Measurements from ENCODE around the gene ADGRG3. TPM values are rescaled to one million over a fixed set of nuclear protein-coding genes. Genes with fewer than 3 reads are reported as not detected.

ADGRG3 gene
- total and polyA plus RNA-seq, 9 of the 15 experiments (the other 6 are each of a cell fraction or from before 2014, with no cell fraction given) = 0.09 to 0.52 (median 0.14) TPM; not detected in 3

DNA sequence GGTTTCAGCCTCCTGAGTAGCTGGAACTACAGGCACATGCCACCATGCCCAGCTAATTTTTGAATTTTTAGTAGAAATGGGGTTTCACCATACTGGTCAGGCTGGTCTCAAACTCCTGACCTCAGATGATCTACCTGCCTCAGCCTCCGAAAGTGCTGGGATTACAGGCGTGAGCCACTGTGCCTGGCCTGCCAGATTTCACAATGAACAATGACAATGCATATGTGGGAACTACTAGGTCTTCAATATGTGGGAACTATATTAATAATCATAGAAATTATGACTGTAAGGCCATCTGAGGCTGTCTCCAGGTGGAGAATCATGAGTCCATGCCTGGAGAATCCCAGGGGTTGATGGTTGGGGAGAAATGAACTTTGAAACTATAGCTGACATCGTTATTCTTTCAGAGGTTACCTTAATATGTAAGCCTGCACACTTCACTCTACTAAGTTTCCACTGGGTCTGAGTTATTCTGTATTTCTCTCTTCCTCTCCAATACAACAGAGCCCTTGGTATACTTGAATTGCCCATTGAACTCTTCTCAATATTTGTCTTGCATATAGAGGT is 19.3 kb downstream of the ADGRG3 start (continued):
- TF ChIP-seq, protein P1, sequence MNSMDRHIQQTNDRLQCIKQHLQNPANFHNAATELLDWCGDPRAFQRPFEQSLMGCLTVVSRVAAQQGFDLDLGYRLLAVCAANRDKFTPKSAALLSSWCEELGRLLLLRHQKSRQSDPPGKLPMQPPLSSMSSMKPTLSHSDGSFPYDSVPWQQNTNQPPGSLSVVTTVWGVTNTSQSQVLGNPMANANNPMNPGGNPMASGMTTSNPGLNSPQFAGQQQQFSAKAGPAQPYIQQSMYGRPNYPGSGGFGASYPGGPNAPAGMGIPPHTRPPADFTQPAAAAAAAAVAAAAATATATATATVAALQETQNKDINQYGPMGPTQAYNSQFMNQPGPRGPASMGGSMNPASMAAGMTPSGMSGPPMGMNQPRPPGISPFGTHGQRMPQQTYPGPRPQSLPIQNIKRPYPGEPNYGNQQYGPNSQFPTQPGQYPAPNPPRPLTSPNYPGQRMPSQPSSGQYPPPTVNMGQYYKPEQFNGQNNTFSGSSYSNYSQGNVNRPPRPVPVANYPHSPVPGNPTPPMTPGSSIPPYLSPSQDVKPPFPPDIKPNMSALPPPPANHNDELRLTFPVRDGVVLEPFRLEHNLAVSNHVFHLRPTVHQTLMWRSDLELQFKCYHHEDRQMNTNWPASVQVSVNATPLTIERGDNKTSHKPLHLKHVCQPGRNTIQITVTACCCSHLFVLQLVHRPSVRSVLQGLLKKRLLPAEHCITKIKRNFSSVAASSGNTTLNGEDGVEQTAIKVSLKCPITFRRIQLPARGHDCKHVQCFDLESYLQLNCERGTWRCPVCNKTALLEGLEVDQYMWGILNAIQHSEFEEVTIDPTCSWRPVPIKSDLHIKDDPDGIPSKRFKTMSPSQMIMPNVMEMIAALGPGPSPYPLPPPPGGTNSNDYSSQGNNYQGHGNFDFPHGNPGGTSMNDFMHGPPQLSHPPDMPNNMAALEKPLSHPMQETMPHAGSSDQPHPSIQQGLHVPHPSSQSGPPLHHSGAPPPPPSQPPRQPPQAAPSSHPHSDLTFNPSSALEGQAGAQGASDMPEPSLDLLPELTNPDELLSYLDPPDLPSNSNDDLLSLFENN (IDR thresholded peaks at IDR 0.05; ENCODE audit: low read depth in 2 of 2, low read length in 2 of 2) = no peak
- no peak for TF ChIP-seq ZNF79 (CRISPR knock-in tag; IDR thresholded peaks at IDR 0.05; ENCODE audit: low read depth)
- TF ChIP-seq MAFK (IDR thresholded peaks at IDR 0.05; ENCODE audit: low read length) = 0 out of 2 replicates have a peak, but pooled peaks have one; percentile 19
- peak; percentile 61 for TF ChIP-seq SMARCA4 (IDR thresholded peaks at IDR 0.05)
- no peak for TF ChIP-seq ZNF551 (CRISPR knock-in tag; IDR thresholded peaks at IDR 0.05)
- peak; percentile 94 for TF ChIP-seq CEBPB (tag; IDR thresholded peaks at IDR 0.05)
- TF ChIP-seq NFE2L1 (tag; IDR thresholded peaks at IDR 0.05; ENCODE audit: borderline replicate concordance, low read depth) = peak; percentile 52
- TF ChIP-seq ZNF668 (CRISPR knock-in tag; IDR thresholded peaks at IDR 0.05) = 0 out of 2 replicates have a peak, but pooled peaks have one; percentile 27
- TF ChIP-seq SMARCE1 (IDR thresholded peaks at IDR 0.05) = 0 out of 2 replicates have a peak, but pooled peaks have one; percentile 20
- peak; percentile 68; the same call in 1 of the 2 replicates for TF ChIP-seq CEBPG (CRISPR knock-in tag; IDR thresholded peaks at IDR 0.05)
- TF ChIP-seq CEBPG (tag; conservative IDR thresholded peaks at IDR 0.05 in 1 of 2, IDR thresholded peaks at IDR 0.05 in 1 of 2) = peak in 1 of 2 experiments; percentile 75; a peak in 2 of 4 replicates
- 0 out of 2 replicates have a peak, but pooled peaks have one; percentile 6 for TF ChIP-seq SMAD4 (CRISPR knock-in tag; conservative IDR thresholded peaks at IDR 0.05)
- peak in 1 of 2 experiments; percentile 66; a peak in 2 of 4 replicates for TF ChIP-seq TRIM24 (IDR thresholded peaks at IDR 0.05)
- TF ChIP-seq, protein P2, sequence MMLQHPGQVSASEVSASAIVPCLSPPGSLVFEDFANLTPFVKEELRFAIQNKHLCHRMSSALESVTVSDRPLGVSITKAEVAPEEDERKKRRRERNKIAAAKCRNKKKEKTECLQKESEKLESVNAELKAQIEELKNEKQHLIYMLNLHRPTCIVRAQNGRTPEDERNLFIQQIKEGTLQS (IDR thresholded peaks at IDR 0.05) = peak; percentile 13; the same call in 1 of the 2 replicates
- TF ChIP-seq, protein P2 (CRISPR knock-in tag; conservative IDR thresholded peaks at IDR 0.05) = no peak
- peak; percentile 85 for TF ChIP-seq NFE2 (IDR thresholded peaks at IDR 0.05; ENCODE audit: low read depth)
- no peak for TF ChIP-seq ELF2 (CRISPR knock-in tag; IDR thresholded peaks at IDR 0.05)
- TF ChIP-seq ZNF316 (IDR thresholded peaks at IDR 0.05) = peak; percentile 75
- TF ChIP-seq VEZF1 (CRISPR knock-in tag; IDR thresholded peaks at IDR 0.05) = no peak
